Lower lobe of right lung (tissue), 2 donors: Measurements from ENCODE around the gene MYOG. TPM values are rescaled to one million over a fixed set of nuclear protein-coding genes. Genes with fewer than 3 reads are reported as not detected.

ENCODE experiments used
- ATAC-seq, 2 donors: fragments of 200-7000 bp; cut with Tn5 transposase; one replicate each; pipeline ENCODE4 v1.9.1; 2020 to 2022; ENCODE audit warnings: mild to moderate bottlenecking in 2 of 2, moderate library complexity in 2 of 2
- DNase-seq: peaks from one replicate; pipeline ENCODE4 v3.0.0-alpha.2; 2020
- H3K27ac ChIP-seq: fragments of 200-600 bp; one replicate; pipeline ENCODE4 v1.8.0; 2022
- H3K27me3 ChIP-seq: fragments of 200-600 bp; one replicate; pipeline ENCODE4 v1.8.0; 2022; ENCODE audit warnings: low read depth
- H3K36me3 ChIP-seq: fragments of 200-600 bp; one replicate; pipeline ENCODE4 v1.8.0; 2022; ENCODE audit warnings: mild to moderate bottlenecking
- H3K4me1 ChIP-seq: fragments of 200-600 bp; one replicate; pipeline ENCODE4 v1.8.0; 2022
- H3K4me3 ChIP-seq: fragments of 200-600 bp; one replicate; pipeline ENCODE4 v1.8.0; 2022; ENCODE audit warnings: mild to moderate bottlenecking
- H3K9me3 ChIP-seq: fragments of 200-600 bp; one replicate; pipeline ENCODE4 v1.8.0; 2022
- CTCF ChIP-seq: fragments of 200-600 bp; IDR thresholded peaks from one replicate; pipeline ENCODE4 v1.8.0; 2022; ENCODE audit warnings: antibody characterized with exemption, mild to moderate bottlenecking
- intact Hi-C: fragments of 100-400 bp; cut with DNase I; formaldehyde crosslinking; loops from one replicate; pipeline ENCODE4 v1.11.0; 2022
- total RNA-seq: library from RNA; stranded (reverse); fragmentation: NEBNext Ultra II Directional; extraction: Animal tissue kit (Norgen Biotek cat#: 25700); gene quantifications from one replicate; pipeline ENCODE4 v1.2.1, GENCODE V29; 2021
- donor health status: DM: no; HTN: yes; CAD: no; lungs with severe emphysema.

MYOG gene
- total RNA-seq, 1 donor from 2014 or later: not detected

GRCh38 chr1:203112475-203112874 lies 26.7 kb upstream of the MYOG start:
- Histone ChIP-seq H3K4me3 (no peak overlapping the region), H3K36me3 (no peaks in the 10 kb centered on the region), H3K9me3 (no peaks in the 10 kb centered on the region), H3K4me1 (no peaks in the 10 kb centered on the region), H3K27me3 (peaks cover 19% of the 10 kb centered on the region), H3K27ac (no peak overlapping the region)
- DNase-seq (no peak), ATAC-seq (no peak)
- TF ChIP-seq CTCF: no peak
- intact Hi-C loops: no loop called here

GRCh38 chr1:203104789-203105390 lies 19.1 kb upstream of the MYOG start:
- intact Hi-C loops: no loop called here
- Histone ChIP-seq H3K36me3 (no peaks in the 10 kb centered on the region), H3K27ac (no peak overlapping the region), H3K27me3 (peaks cover under 1% of the 10 kb centered on the region), H3K4me1 (no peaks in the 10 kb centered on the region), H3K9me3 (no peaks in the 10 kb centered on the region), H3K4me3 (no peak overlapping the region)
- no peak for TF ChIP-seq CTCF
- no peak for DNase-seq
- no peak for ATAC-seq

GRCh38 chr1:203103829-203104495 lies 18.1 kb upstream of the MYOG start:
- Histone ChIP-seq H3K9me3 (no peaks in the 10 kb centered on the region), H3K27ac (no peak overlapping the region), H3K36me3 (no peaks in the 10 kb centered on the region), H3K4me1 (no peaks in the 10 kb centered on the region), H3K4me3 (no peak overlapping the region), H3K27me3 (no peaks in the 10 kb centered on the region)
- DNase-seq (no peak), ATAC-seq (no peak)
- intact Hi-C loops: no loop called here
- no peak for TF ChIP-seq CTCF

GRCh38 chr1:203103216-203103615 lies 17.4 kb upstream of the MYOG start:
- intact Hi-C loops: no loop called here
- no peak overlapping the region for H3K27ac ChIP-seq
- no peak for DNase-seq

More at GRCh38 chr1:203103216-203103615, 17.4 kb upstream of the MYOG start:
- Histone ChIP-seq H3K27me3 (no peaks in the 10 kb centered on the region), H3K4me3 (no peak overlapping the region), H3K4me1 (no peaks in the 10 kb centered on the region), H3K9me3 (no peaks in the 10 kb centered on the region), H3K36me3 (no peaks in the 10 kb centered on the region)
- ATAC-seq: no peak
- no peak for TF ChIP-seq CTCF
